GM12875 (cell line): ENCODE results near the gene ARL15.

ENCODE experiments used
- H3K4me3 ChIP-seq: one replicate; pipeline ENCODE4 v1.5.1; 2011; ENCODE audit warnings: low read depth, low read length, control low read depth
- TF ChIP-seq, protein P1 (sequence below): IDR thresholded peaks from 2 replicates; pipeline ENCODE4 v1.5.1; 2011; ENCODE audit warnings: low read depth, mild to moderate bottlenecking, control low read depth, inconsistent platforms, low read length, moderate library complexity, borderline replicate concordance; ENCODE audit not compliant: insufficient read depth

Gene ARL15

DNA sequence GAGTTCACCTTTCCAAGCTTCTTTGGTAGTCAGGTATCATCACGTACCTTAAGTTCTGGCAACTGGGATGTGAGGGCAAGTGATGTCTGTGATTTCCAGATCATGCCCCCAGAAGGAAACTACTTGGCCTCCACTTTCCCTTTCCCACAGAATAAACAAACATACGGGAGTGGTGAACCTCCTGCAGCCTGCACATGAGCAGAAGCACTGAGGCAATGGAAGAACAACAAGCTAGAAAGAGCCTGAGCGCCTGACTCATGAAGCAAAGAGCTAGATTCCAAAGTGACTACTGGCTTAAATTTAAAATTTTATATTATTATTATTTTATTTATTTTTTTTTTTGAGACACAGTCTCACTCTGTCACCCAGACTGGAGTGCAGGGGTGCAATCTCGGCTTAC, 35.0 kb downstream of the ARL15 start:
- H3K4me3 ChIP-seq = no peak overlapping the region
- TF ChIP-seq, protein P1, sequence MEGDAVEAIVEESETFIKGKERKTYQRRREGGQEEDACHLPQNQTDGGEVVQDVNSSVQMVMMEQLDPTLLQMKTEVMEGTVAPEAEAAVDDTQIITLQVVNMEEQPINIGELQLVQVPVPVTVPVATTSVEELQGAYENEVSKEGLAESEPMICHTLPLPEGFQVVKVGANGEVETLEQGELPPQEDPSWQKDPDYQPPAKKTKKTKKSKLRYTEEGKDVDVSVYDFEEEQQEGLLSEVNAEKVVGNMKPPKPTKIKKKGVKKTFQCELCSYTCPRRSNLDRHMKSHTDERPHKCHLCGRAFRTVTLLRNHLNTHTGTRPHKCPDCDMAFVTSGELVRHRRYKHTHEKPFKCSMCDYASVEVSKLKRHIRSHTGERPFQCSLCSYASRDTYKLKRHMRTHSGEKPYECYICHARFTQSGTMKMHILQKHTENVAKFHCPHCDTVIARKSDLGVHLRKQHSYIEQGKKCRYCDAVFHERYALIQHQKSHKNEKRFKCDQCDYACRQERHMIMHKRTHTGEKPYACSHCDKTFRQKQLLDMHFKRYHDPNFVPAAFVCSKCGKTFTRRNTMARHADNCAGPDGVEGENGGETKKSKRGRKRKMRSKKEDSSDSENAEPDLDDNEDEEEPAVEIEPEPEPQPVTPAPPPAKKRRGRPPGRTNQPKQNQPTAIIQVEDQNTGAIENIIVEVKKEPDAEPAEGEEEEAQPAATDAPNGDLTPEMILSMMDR = no peak

DNA sequence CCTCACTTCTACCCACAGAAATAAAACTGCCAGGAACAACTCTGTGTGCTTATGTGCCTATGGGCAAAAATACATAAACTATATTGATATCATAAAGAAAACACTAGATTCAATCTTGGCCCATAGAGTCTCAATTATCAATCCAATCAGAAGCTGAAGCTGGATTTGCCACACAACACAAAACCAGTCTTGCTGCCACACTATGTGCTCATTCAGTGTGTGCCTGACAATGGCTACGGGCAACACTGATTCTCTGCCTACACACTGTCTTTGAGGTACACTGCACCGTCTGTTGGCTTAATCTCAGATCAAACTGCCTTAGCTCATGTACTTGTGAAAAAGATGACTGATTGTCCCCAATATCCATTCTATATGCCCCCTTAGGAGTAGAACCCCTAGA, 35.4 kb downstream of the ARL15 start:
- H3K4me3 ChIP-seq = no peak overlapping the region
- TF ChIP-seq, protein P1 = no peak

DNA sequence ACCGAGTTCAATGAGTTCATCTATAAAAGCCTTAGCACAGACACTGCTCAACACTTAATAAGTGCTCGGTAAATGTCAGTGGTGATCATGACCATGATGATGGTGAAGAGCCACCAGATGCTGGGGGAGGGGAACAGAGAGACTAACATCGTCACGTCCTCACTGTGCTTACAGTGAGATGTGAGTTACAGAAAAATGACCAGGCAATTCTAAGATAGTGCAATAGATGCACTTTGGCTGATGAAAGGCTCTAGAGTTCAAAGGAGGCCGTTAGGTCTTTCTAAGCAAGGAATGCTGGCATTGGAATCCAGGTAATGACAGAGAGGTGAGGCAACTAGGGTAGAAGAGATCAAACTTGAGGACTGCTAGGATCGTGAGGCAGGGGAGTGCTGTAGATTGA, 36.7 kb downstream of the ARL15 start:
- no peak overlapping the region for H3K4me3 ChIP-seq
- TF ChIP-seq, protein P1 = no peak

DNA sequence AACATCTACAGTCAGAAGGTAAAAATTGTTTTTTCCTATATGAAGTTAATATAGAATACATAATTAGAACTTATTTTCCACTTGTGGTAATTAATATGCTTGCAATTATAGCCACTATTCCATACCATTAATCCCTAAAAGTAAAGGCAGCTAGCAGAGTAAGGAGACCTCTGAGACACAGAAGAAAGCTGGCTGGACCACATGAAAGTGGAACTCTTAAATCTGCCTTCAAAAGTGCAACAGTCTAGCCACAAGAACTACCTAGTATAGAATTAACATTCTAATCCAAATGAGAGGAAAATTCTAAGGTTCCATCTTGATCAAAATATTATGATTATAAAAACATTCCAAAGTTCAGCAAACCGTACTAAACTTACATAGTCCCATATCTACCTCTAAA, 37.6 kb downstream of the ARL15 start:
- H3K4me3 ChIP-seq = no peak overlapping the region
- TF ChIP-seq, protein P1 = no peak

DNA sequence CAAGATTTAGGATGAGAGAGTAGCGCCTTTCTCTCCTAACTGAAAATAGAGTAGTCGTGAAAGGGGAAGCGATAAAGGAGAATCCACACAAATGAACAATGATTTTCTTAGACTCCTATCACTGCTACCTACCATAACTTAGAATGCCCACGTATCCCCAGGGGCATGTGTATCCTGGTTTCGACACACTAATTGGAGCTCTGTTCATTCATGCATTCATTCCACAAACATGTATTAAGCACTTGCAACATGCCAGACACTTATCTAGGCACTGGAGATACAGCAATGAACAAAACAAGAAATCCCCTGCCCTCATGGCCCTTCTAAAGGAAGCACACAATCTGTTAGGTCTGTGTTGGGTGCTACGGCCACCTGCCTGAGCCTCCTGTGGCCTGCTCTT, 40.0 kb downstream of the ARL15 start:
- H3K4me3 ChIP-seq = no peak overlapping the region
- TF ChIP-seq, protein P1 = no peak

DNA sequence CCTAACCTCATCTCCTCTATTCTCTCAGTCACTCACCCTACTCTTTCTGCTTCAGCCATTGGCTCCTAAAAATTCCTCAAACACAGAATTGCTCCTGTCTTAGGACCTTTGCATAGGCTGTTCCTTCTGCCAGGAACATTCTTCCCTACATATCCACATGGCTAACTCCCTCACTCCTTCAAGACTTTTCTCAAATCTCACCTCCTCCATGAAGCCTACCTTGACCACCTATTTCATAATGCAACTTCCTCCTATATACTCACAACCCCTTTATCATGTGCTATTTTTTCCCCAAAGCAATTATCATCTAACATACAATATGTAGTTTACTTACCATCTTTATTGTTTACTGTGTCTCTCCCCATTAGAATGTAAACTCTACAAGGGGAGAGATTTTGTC, 45.8 kb downstream of the ARL15 start:
- TF ChIP-seq, protein P1 = no peak
- no peak overlapping the region for H3K4me3 ChIP-seq

DNA sequence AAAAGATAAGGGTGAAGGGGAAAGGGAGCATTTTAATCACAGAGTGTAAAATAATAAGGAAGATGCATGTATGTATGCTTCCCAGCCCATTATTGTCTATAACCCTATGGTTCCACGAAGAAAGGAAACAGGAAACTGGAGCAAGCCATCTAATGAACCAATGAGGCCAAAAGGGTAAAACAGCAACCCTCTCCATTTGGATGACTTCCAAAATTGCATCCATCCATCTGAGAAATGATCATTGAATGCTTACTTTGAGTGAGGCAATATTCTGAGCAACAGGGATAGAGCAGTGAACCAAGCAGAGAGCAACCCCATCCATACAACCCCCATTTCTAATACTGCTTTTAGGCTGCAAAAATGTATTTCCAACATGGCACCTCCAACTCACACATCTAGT, 46.9 kb downstream of the ARL15 start:
- no peak overlapping the region for H3K4me3 ChIP-seq
- TF ChIP-seq, protein P1 = no peak
